A549 (cell line): Measurements from ENCODE around the gene KRT23. TPM values are rescaled to one million over a fixed set of nuclear protein-coding genes. Genes with fewer than 3 reads are reported as not detected.

Experiments
- ATAC-seq, 2 experiments: fragments of 200-7000 bp in 1 of 2; fragments of >200 bp in 1 of 2; cut with Nextera tagmentation in 1 of 2; cut with Tn5 transposase in 1 of 2; 3 replicates each; pipeline versions ENCODE4 v1.8.0 to v1.9.1; 2018 to 2020; ENCODE audit warnings: mild to moderate bottlenecking in 1 of 2, moderate library complexity in 1 of 2
- CTCF ChIA-PET: fragments of 300-600 bp; sonication (Branson Sonifier 250); formaldehyde crosslinking; extraction: SDS; loops from one replicate; lab custom pipeline; 2021; ENCODE audit warnings: antibody characterized with exemption, inconsistent platforms; lab: Yijun Ruan, JAX
- POLR2A ChIA-PET: fragments of 350-600 bp; formaldehyde crosslinking; extraction: SDS; loops from one replicate; lab custom pipeline; 2021; ENCODE audit warnings: antibody characterized with exemption, inconsistent platforms; lab: Yijun Ruan, JAX
- DNase-seq, 2 experiments: peaks; one replicate each; pipeline versions ENCODE4 v3.0.0 to v3.0.0-alpha.2; 2011 to 2016; ENCODE audit warnings: low read depth in 1 of 2, low spot score in 1 of 2
- FAIRE-seq: peaks from 2 replicates; lab custom pipeline; 2011; peaks lifted over from hg19 to GRCh38; lab: Jason Lieb, UNC
- H3K27ac ChIP-seq, 2 experiments: fragments of >200 bp; sonication (Bioruptor Twin); formaldehyde crosslinking; 3 replicates each; pipeline ENCODE4 v1.5.1; 2016 to 2017
- H3K4me1 ChIP-seq: fragments of >200 bp; sonication (Bioruptor Twin); formaldehyde crosslinking; 3 replicates; pipeline ENCODE4 v1.6.1; 2016
- H3K4me2 ChIP-seq: fragments of >200 bp; sonication (Bioruptor Twin); formaldehyde crosslinking; 3 replicates; pipeline ENCODE4 v1.6.1; 2016
- H3K4me3 ChIP-seq: fragments of >200 bp; sonication (Bioruptor Twin); formaldehyde crosslinking; 3 replicates; pipeline ENCODE4 v1.5.1; 2016
- H3K9me3 ChIP-seq: fragments of >200 bp; sonication (Bioruptor Twin); formaldehyde crosslinking; 3 replicates; pipeline ENCODE4 v1.6.1; 2016
- CEBPB ChIP-seq, 2 experiments: fragments of >200 bp in 1 of 2; sonication (Bioruptor Twin) in 1 of 2; formaldehyde crosslinking in 1 of 2; IDR thresholded peaks; 2 replicates each; pipeline ENCODE4 v1.6.1; 2012 to 2016
- CHD2 ChIP-seq: fragments of 150-350 bp; IDR thresholded peaks from 2 replicates; pipeline ENCODE4 v1.6.1; 2014; ENCODE audit warnings: low read length; ENCODE audit not compliant: partially characterized antibody
- CHD4 ChIP-seq: fragments of 200-600 bp; sonication (generic); IDR thresholded peaks from 2 replicates; pipeline ENCODE4 v1.6.1; 2016; ENCODE audit warnings: antibody characterized with exemption, mild to moderate bottlenecking, borderline replicate concordance
- EHF ChIP-seq: fragments of 250-450 bp; sonication (Bioruptor Pico); IDR thresholded peaks from 2 replicates; pipeline ENCODE4 v1.5.0; 2020; ENCODE audit warnings: mild to moderate bottlenecking
- EHMT2 ChIP-seq: fragments of 200-600 bp; sonication (generic); IDR thresholded peaks from 2 replicates; pipeline ENCODE4 v1.6.1; 2016; ENCODE audit warnings: antibody characterized with exemption, low read depth, mild to moderate bottlenecking, moderate library complexity
- ELK1 ChIP-seq: fragments of 150-350 bp; IDR thresholded peaks from 2 replicates; pipeline ENCODE4 v1.6.1; 2014; ENCODE audit warnings: low read depth, mild to moderate bottlenecking, low read length
- FOSB ChIP-seq: fragments of 250-450 bp; sonication (Bioruptor Pico); IDR thresholded peaks from 2 replicates; pipeline ENCODE4 v1.5.0; 2020; ENCODE audit warnings: mild to moderate bottlenecking, moderate library complexity
- FOXS1 ChIP-seq: fragments of 250-450 bp; sonication (Bioruptor Pico); IDR thresholded peaks from 2 replicates; pipeline ENCODE4 v1.5.0; 2020; ENCODE audit warnings: mild to moderate bottlenecking, moderate library complexity
- GATA3 ChIP-seq: IDR thresholded peaks from 2 replicates; pipeline ENCODE4 v1.6.1; 2012; ENCODE audit warnings: borderline replicate concordance
- HOXA7 ChIP-seq: fragments of 250-450 bp; sonication (Bioruptor Pico); IDR thresholded peaks from 2 replicates; pipeline ENCODE4 v1.5.0; 2020; ENCODE audit warnings: mild to moderate bottlenecking, moderate library complexity
- HOXB13 ChIP-seq: fragments of 250-450 bp; sonication (Bioruptor Pico); IDR thresholded peaks from 2 replicates; pipeline ENCODE4 v1.5.0; 2020; ENCODE audit warnings: low read depth, mild to moderate bottlenecking, moderate library complexity
- HOXB5 ChIP-seq: fragments of 250-450 bp; sonication (Bioruptor Pico); IDR thresholded peaks from 2 replicates; pipeline ENCODE4 v1.5.0; 2020; ENCODE audit warnings: mild to moderate bottlenecking, moderate library complexity
- JUN ChIP-seq, 2 experiments: fragments of >200 bp; sonication (Bioruptor Twin); formaldehyde crosslinking; IDR thresholded peaks; 2 replicates in 1 of 2; 3 replicates in 1 of 2; pipeline ENCODE4 v1.6.1; 2016 to 2017
- KDM5A ChIP-seq: fragments of 200-600 bp; sonication (generic); IDR thresholded peaks from 2 replicates; pipeline ENCODE4 v1.6.1; 2016; ENCODE audit warnings: antibody characterized with exemption, mild to moderate bottlenecking
- MAFK ChIP-seq: fragments of 450-650 bp; IDR thresholded peaks from 2 replicates; pipeline ENCODE4 v1.6.1; 2014; ENCODE audit not compliant: partially characterized antibody
- MAZ ChIP-seq: fragments of 150-350 bp; IDR thresholded peaks from 2 replicates; pipeline ENCODE4 v1.6.1; 2014; ENCODE audit warnings: antibody characterized with exemption, low read depth, low read length, borderline replicate concordance
- NFE2L2 ChIP-seq: fragments of 150-350 bp; conservative IDR thresholded peaks from 2 replicates; pipeline ENCODE4 v1.6.1; 2014; ENCODE audit warnings: low read length
- PHF8 ChIP-seq: fragments of 200-600 bp; sonication (generic); IDR thresholded peaks from 2 replicates; pipeline ENCODE4 v1.6.1; 2016; ENCODE audit warnings: low read depth, mild to moderate bottlenecking, antibody characterized with exemption, moderate library complexity, borderline replicate concordance
- RAD21 ChIP-seq, 2 experiments: fragments of >200 bp in 1 of 2; sonication (Bioruptor Twin) in 1 of 2; formaldehyde crosslinking in 1 of 2; IDR thresholded peaks in 1 of 2; conservative IDR thresholded peaks in 1 of 2; 2 replicates in 1 of 2; 3 replicates in 1 of 2; pipeline ENCODE4 v1.6.1; 2012 to 2018; ENCODE audit warnings: inconsistent platforms in 1 of 2
- RFX5 ChIP-seq: fragments of 450-650 bp; IDR thresholded peaks from 2 replicates; pipeline ENCODE4 v1.7.1; 2014; ENCODE audit warnings: antibody characterized with exemption, mild to moderate bottlenecking, moderate library complexity
- SMC3 ChIP-seq: fragments of >200 bp; sonication (Bioruptor Twin); formaldehyde crosslinking; IDR thresholded peaks from 3 replicates; pipeline ENCODE4 v1.6.1; 2018; ENCODE audit warnings: inconsistent platforms
- TFCP2L1 ChIP-seq: fragments of 250-450 bp; sonication (Bioruptor Pico); IDR thresholded peaks from 2 replicates; pipeline ENCODE4 v1.5.0; 2021; ENCODE audit warnings: mild to moderate bottlenecking
- ZNF302 ChIP-seq: fragments of 250-450 bp; sonication (Bioruptor Pico); IDR thresholded peaks from 2 replicates; pipeline ENCODE4 v1.9.0; 2021; ENCODE audit warnings: inconsistent platforms, mild to moderate bottlenecking, moderate library complexity
- ZSCAN20 ChIP-seq: fragments of 250-450 bp; sonication (Bioruptor Pico); IDR thresholded peaks from 2 replicates; pipeline ENCODE4 v1.8.0; 2022; ENCODE audit warnings: mild to moderate bottlenecking, moderate library complexity
- WGBS: methylation state at CpG from one replicate; pipeline ENCODE4 v1.1.6; 2017; ENCODE audit errors: missing lambda C conversion rate; 5-methylcytosine and 5-hydroxymethylcytosine counted together
- polyA plus RNA-seq, 4 experiments: library from polyadenylated mRNA; depleted of rRNA in 3 of 4; stranded (reverse); fragments of >200 nt; fragmentation: RNase III in 1 of 4; extraction: RNeasy Plus Mini Kit Qiagen cat#74134 plus additional on column Dnase treatment in 1 of 4; gene quantifications; 2 replicates in 3 of 4; 3 replicates in 1 of 4; pipeline ENCODE4 v1.2.3, GENCODE V29; 2011 to 2017
- TF ChIP-seq, protein P1 (sequence below): fragments of 250-450 bp; sonication (Bioruptor Pico); IDR thresholded peaks from 2 replicates; pipeline ENCODE4 v1.5.0; 2021; ENCODE audit warnings: mild to moderate bottlenecking, moderate library complexity, borderline replicate concordance
- TF ChIP-seq, protein P2 (sequence below): fragments of >200 bp; sonication (Bioruptor Twin); formaldehyde crosslinking; IDR thresholded peaks from 3 replicates; pipeline ENCODE4 v1.5.1; 2016

KRT23 gene
- polyA plus RNA-seq, 2 of the 4 experiments (the other 2 are of a cell fraction) = not detected

DNA sequence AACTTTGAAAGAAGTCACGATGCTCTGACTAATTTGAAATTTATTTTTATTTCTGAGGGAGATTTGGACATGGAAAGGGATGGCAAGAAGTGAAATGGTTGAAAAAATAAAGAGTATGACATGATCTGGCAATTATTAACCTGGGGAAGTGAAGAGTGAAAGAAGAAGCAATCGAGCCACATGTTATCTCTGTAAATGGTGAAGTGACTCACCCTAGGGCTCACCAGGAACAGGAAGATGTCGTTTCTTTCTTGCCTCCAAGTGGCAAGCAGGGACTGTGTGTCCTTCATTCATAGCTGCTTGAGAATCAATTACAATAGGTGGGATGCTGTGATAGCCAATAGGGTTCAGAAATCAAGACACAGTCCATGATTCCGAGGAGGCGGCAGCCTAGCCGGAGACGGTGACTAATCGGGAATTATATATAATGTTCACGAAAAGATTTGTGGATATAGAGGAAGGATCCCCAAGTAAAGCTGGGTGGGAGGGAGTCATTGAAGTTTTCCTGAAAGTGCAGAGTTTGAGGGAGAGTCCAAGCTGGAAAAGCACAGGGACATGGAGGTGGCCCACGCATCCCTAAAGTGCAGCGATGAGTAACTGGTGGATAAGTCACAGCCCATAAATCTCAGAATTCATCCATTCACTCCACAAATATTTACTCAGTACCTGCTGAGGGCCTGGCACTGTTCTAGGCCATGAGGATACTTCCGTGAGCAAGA lies 34.2 kb downstream of the KRT23 start (continued):
- TF ChIP-seq, protein P1, sequence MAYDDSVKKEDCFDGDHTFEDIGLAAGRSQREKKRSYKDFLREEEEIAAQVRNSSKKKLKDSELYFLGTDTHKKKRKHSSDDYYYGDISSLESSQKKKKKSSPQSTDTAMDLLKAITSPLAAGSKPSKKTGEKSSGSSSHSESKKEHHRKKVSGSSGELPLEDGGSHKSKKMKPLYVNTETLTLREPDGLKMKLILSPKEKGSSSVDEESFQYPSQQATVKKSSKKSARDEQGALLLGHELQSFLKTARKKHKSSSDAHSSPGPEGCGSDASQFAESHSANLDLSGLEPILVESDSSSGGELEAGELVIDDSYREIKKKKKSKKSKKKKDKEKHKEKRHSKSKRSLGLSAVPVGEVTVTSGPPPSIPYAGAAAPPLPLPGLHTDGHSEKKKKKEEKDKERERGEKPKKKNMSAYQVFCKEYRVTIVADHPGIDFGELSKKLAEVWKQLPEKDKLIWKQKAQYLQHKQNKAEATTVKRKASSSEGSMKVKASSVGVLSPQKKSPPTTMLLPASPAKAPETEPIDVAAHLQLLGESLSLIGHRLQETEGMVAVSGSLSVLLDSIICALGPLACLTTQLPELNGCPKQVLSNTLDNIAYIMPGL (CRISPR knock-in tag) = no peak
- TF ChIP-seq JUN (IDR thresholded peaks at IDR 0.05) (peak; percentile 83 to 84; a peak in 4 of 5 replicates), FOXS1 (CRISPR knock-in tag) (0 out of 2 replicates have a peak, but pooled peaks have one; percentile 56), CHD2 (no peak)

- H3K27ac ChIP-seq = peak overlapping the region; percentile 91 to 93
- peak overlapping the region; percentile 85 for H3K4me2 ChIP-seq
- H3K9me3 ChIP-seq = no peaks in the 10 kb centered on the region
- FAIRE-seq = no peak
- CTCF ChIA-PET = interaction anchor here (0.7 to 6.6 kb wide), 14 partner anchors 14 to 774 kb away, joined by 3 to 94 read pairs (median 6); partner anchors contain the start of gene KRT20
- WGBS = 13% methylated on average over 4 of the region's 4 CpGs
- peak; percentile 13 to 44; a peak in 5 of 6 replicates for ATAC-seq
- peak overlapping the region; percentile 26; the same call in 2 of the 3 replicates for H3K4me3 ChIP-seq
- peaks cover 34% of the 10 kb centered on the region for H3K4me1 ChIP-seq
- POLR2A ChIA-PET = interaction anchor here (0.9 to 2.8 kb wide), 4 partner anchors 83 to 786 kb away, joined by 3 to 22 read pairs (median 9); partner anchors contain the start of gene EIF1
- TF ChIP-seq HOXB13 (CRISPR knock-in tag) (peak; percentile 77; the same call in 1 of the 2 replicates), HOXA7 (CRISPR knock-in tag) (0 out of 2 replicates have a peak, but pooled peaks have one; percentile 47), EHMT2 (no peak), FOSB (peak; percentile 57; the same call in 1 of the 2 replicates), RAD21 (conservative IDR thresholded peaks at IDR 0.05 in 1 of 2, IDR thresholded peaks at IDR 0.05 in 1 of 2) (no peak), TFCP2L1 (CRISPR knock-in tag) (peak; percentile 39; the same call in 1 of the 2 replicates), EHF (CRISPR knock-in tag) (peak; percentile 87; the same call in 1 of the 2 replicates), ZNF302 (CRISPR knock-in tag) (0 out of 2 replicates have a peak, but pooled peaks have one; percentile 7)
- peak; percentile 43 to 49 for DNase-seq
These were observed 34.9 kb downstream of the KRT23 start for GRCh38 chr17:40902498-40902897.

GRCh38 chr17:40901981-40902474 lies 35.4 kb downstream of the KRT23 start:
- ChIA-PET POLR2A (interaction anchor here (1.0 to 2.8 kb wide), 3 partner anchors 83 to 787 kb away, joined by 3 to 22 read pairs (median 15); partner anchors contain the start of gene EIF1), CTCF (interaction anchor here (0.7 to 6.6 kb wide), 14 partner anchors 14 to 775 kb away, joined by 3 to 94 read pairs (median 6); partner anchors contain the start of gene KRT20)
- FAIRE-seq = peak; percentile 92
- peak; percentile 95 to 96 for DNase-seq
- ATAC-seq = peak; percentile 70 to 79
- H3K9me3 ChIP-seq = no peaks in the 10 kb centered on the region
- peak overlapping the region; percentile 85 for H3K4me2 ChIP-seq
- 7% methylated on average over 1 of the region's 1 CpG for WGBS
- H3K27ac ChIP-seq = peak overlapping the region; percentile 91 to 93
- H3K4me1 ChIP-seq = peaks cover 34% of the 10 kb centered on the region
- H3K4me3 ChIP-seq = peak overlapping the region; percentile 26; the same call in 1 of the 3 replicates
- no peak for TF ChIP-seq PHF8
- peak; percentile 35 for TF ChIP-seq MAFK
- no peak for TF ChIP-seq NFE2L2
- TF ChIP-seq ELK1 = no peak
- no peak for TF ChIP-seq ZSCAN20 (CRISPR knock-in tag)
- peak; percentile 92 for TF ChIP-seq GATA3
- TF ChIP-seq CEBPB (IDR thresholded peaks at IDR 0.05) = peak; percentile 96
- peak; percentile 89 to 95 for TF ChIP-seq JUN (IDR thresholded peaks at IDR 0.05)
- no peak for TF ChIP-seq MAZ
- no peak for TF ChIP-seq HOXB5
- TF ChIP-seq, protein P1 (CRISPR knock-in tag) = no peak
- peak; percentile 36; the same call in 2 of the 3 replicates for TF ChIP-seq SMC3
- TF ChIP-seq CHD4 = no peak
- no peak for TF ChIP-seq KDM5A
- TF ChIP-seq RFX5 = no peak
- no peak for TF ChIP-seq TFCP2L1 (CRISPR knock-in tag)
- no peak for TF ChIP-seq HOXB13 (CRISPR knock-in tag)
- TF ChIP-seq, protein P2, sequence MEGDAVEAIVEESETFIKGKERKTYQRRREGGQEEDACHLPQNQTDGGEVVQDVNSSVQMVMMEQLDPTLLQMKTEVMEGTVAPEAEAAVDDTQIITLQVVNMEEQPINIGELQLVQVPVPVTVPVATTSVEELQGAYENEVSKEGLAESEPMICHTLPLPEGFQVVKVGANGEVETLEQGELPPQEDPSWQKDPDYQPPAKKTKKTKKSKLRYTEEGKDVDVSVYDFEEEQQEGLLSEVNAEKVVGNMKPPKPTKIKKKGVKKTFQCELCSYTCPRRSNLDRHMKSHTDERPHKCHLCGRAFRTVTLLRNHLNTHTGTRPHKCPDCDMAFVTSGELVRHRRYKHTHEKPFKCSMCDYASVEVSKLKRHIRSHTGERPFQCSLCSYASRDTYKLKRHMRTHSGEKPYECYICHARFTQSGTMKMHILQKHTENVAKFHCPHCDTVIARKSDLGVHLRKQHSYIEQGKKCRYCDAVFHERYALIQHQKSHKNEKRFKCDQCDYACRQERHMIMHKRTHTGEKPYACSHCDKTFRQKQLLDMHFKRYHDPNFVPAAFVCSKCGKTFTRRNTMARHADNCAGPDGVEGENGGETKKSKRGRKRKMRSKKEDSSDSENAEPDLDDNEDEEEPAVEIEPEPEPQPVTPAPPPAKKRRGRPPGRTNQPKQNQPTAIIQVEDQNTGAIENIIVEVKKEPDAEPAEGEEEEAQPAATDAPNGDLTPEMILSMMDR = no peak
